ENCODE measurements around the gene BACE1.
A peak's percentile ranks its signal among the peaks of the same experiment; 100 is the strongest.
"Not testable (repeated sequence)": the region's sequence is repeated elsewhere in the genome, so short reads cannot be mapped to it uniquely, and the experiment has no call there.

BACE1 gene

DNA sequence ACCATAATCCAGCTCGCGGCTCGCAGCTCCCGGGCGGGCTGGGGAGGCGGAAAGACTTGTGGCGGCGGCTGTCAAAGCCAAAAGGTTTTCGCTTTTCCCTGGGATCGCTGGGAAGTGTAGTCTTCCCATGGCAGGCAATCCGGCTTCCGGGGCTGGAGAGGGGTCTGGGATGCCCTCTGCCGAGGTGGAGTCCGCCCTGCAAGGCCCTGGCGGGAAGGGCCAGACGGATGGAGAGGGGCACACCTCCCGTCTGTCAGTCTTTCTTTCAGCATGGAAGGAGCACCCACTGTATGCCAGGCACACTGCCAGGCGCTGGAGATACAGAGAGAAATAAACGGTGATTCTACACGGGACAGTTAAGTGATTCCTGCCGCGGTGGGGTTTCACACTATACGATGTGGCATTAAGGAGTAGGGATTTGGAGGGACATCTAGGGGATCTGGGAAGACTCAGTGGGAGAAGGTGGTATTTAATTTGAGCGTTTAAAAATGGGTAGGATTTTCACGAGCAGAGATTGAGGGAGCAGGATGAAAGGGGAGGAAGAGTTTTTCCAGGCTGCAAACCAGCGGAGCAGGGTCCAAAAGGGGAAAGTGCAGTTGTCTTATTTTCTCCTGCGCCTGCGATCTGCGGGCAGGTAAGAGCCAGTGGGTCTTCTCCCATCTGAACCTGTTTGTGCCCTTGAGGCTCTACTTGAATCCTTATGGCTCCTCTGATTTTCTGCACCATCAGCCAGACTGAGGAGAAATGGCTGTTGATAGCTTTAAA, at the start of gene BACE1:
Gene BACE1 (minus strand): TSS at position 60 of the 765 bp plus-strand sequence. CDS start 461 bp downstream, outside the sequence.
- DNase-seq: peak; percentile 85

DNA sequence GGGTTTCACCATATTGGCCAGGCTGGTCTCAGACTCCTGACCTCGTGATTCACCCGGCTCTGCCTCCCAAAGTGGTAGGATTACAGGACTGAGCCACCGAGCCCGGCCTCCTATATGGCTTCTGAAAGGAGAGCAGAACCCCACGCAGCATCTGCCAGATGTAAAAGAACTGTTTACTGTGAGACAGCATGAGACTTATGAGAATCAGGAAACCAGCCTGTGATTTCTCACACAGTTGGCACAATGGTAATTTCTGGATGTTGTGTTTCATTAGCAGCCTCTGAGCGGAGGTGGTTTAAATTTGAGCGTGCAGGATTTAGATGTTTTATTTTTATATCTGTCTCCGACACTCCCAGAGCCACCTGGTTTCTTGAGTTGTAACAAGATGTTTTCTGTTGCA, 45.4 kb upstream of the BACE1 start:
- DNase-seq: no peak

DNA sequence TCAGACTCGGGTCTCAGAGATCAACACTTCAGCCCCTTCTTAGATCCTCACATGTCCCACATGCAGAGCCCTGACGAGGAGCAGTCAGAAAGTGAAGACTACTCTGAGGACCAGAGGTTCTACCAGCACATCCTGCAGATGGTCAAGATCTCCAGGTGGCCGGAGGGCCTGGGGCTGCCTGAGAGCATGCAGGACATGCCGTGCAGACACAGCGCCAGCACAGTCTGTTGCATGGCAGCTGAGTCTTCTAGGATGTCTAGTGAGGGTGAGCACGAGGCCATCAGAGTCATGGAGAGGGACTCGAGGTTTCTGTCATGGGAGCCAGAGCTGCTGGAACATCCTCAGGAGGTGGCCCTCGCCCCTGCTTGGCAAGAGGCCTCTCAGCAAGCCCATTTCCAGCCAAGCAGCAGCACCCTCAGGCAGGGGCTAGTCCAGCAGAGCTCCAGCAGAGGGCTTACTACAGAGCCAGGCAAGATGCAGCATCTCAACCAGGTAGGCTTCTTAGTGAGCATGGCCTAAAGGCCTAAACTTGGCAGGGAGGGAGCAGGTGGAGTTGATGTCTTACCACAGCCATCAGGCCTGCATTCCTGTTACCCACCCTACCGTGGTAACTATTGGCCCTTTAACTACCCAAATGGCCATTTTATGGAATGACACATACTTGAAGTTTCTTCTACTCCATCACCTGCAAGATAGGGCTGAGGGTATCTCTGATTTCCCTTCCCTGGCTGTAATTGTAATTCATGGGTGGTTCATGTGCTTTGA, 40.3 kb upstream of the BACE1 start:
- DNase-seq: no peak

DNA sequence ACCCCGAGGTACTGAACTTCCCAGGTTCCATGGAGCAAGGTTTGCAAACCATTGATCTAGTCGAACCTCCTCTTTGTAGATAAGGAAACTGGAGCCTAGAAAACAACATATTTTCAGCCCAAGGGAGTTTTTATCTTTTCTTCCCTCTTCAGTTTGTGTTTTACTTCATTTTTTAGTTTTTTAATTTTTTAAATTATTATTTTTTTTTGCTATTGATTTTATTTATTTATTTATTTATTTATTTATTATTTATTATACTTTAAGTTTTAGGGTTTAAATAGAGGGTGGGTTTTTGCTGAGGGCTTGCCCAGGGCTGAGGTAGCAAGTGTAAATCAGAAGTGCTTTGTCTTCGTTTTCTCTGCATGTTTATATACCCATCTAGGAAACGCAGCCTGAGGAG, 38.5 kb upstream of the BACE1 start:
- DNase-seq: no peak

GRCh38 chr11:117345039-117345438, 29.0 kb upstream of the BACE1 start:
- no peak for DNase-seq

DNA sequence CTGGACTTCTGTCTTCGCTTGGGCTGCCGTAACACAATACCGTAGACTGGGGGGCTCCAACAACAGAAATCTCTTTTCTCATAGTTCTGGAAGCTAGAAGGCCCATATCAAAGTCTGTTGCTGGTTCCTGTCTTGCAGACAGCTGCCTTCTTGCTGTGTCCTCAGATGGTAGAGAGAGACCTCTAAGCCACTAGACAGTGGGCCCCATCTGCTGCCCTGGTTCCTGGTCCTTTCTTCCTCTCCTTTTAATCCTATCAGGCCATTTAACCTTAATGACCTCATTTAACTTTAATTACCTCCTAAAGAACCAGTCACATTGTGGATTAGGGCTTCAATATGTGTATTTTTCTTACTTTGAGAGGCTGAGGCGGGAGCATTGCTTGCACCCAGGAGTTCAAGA, 21.0 kb upstream of the BACE1 start:
- DNase-seq: no peak

GRCh38 chr11:117335399-117335798, 19.3 kb upstream of the BACE1 start:
- no peak for DNase-seq

DNA sequence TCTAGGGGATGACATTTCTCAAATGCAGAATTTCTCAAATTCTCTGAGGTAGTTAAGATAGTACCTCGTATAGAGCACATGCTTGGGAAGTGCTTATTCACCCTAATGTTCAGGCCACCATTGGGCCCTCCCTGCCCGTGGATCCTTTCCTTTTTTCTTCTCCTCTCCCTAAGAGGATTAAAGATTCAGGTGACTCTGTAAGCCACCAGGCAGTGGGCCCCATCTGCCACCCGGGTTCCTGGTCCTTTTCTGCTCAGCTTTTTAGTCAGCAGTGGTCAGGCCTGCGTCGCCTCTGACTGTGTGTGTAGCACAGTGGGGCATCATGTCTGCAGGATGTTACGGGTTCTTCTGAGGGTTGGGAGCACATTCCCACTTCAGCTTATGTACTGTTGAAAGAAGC, 18.8 kb upstream of the BACE1 start:
- no peak for DNase-seq

GRCh38 chr11:117333917-117334316, 17.9 kb upstream of the BACE1 start:
- DNase-seq: no peak

GRCh38 chr11:117332843-117333242, 16.8 kb upstream of the BACE1 start:
- DNase-seq: no peak

DNA sequence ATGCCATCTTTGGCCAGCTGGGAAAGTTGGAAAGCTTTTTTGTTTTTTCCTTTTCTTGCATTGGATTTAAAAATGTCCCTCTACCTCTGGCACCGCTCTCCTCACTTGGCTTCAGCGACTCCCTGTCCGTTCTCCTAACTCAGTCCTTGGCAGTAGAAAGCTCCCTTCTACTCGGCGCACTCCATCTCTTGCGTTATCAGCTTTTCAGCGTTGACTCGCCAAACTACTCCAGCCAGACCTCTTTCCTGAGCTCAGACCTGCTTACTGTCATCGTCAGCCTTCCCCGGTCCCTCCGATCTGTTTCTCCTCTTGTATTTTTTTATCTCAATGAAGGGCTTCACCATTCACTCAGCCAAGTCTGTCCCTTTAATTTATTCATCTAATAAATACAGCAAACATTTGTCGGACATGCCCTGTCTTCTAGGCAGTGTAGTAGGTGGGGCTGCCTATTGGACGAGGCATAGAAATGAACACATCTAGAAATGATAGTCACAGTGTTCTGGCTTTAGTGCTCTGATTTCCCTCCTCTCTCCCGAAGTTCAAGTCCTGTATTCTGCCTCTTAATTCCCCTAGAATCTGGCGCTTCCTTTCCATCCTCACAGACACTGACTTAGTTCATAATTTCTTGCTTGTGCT, 12.4 kb upstream of the BACE1 start:
- DNase-seq: no peak

DNA sequence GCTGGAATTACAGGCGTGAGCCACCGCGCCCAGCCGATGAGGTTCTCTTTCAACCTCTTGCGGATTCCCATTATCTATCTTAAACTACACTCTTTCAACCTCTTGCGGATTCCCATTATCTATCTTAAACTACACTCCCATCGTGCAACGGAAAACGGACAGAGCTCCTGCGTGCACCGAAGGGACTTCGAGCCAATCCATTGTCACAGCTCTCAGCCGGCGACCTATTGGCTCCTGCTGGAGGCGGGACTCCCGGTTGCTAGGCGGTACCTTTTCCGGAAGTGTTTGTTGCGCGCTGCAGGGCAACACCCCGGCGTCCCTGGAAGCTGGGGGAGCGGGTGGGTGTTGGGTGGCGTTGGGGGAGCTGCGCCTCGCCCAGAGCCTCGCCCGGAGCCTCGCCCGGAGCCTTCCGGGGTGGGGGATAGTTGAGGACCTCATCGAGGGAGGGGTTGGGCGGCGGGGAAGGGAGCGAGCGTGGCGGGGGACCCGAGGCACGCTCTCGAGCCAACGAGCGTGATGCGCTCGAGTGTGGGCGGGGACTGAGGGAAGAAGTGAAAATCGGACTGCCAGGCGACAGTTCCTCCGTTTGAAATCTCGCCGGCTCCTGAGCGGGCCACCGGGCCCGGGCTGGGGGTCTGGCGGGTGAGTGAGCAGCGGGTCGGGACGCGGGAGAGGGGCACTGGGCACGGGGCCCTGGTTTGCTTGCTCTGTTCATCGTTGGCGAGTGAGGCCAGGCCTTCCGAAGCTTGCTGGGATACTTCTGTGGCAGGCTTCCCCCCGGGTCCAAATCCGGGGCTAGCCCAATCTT, 11.7 kb upstream of the BACE1 start, which contains the start of gene CEP164:
Gene CEP164 (plus strand): TSS at position 288 of the 808 bp plus-strand sequence. CDS start 10,733 bp downstream, outside the sequence.
- peak; percentile 97 for DNase-seq

DNA sequence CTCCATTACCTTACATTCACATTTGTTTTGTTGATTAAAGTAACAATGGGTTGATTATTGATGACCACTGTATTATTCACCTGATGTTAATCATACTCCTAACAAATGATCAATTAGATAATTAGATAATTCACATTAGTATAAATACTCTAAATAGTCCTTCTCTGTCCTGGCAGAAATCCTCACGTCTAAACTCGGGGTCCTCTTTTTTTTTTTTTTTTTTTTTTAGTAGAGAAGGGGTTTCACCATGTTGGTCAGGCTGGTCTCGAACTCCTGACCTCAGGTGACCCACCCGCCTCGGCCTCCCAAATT, 11.2 kb upstream of the BACE1 start:
- not testable (repeated sequence) for DNase-seq

DNA sequence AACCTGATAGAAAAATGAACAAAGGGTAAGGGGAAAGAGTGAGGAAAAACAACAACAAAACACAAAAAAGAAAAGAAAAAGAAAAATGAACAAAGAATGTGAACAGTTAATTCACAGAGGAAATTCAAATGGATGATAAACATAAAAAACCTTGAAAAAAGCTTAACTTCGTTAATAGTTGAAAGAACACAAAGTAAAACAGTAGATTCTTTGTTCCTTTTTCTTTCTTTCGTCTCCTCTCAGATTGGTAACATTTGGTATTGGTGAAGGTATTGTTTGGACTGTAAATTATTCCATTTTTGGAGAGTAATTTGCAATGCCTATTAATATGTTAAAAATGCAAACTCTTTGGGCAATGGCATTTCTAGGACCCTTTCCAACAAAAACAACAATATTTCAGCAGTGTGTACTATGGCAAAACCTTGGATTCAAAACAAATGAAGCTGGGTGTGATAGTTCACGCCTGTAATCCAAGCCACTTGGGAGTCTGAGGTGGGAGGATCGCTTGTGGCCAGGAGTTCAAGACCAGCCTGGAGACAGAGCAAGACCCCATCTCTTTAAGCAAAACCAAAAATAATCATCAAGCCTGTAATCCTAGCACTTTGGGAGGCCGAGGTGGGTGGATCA, 3.3 kb upstream of the BACE1 start:
- DNase-seq: peak; percentile 20

DNA sequence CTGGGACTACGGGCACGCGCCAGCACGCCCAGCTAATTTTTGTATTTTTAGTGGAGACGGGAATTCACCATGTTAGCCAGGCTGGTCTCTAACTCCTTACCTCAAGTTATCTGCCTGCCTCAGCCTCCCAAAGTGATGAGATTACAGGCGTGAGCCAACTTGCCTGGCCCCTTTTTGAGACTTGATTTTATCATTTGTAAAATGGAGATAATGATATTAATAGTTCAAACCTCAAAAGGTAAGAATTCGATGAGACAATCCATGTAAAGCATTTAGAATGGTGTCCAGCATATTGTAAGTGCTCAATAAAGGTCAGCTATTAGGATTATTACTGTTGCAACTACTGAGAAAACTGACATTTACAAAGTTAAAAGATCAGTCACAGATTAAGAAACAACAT, 2.7 kb upstream of the BACE1 start:
- no peak for DNase-seq

GRCh38 chr11:117315285-117316196, 515 bp downstream of the BACE1 start:
- no peak for DNase-seq

GRCh38 chr11:117314840-117315239, 1.2 kb downstream of the BACE1 start:
- DNase-seq: no peak

DNA sequence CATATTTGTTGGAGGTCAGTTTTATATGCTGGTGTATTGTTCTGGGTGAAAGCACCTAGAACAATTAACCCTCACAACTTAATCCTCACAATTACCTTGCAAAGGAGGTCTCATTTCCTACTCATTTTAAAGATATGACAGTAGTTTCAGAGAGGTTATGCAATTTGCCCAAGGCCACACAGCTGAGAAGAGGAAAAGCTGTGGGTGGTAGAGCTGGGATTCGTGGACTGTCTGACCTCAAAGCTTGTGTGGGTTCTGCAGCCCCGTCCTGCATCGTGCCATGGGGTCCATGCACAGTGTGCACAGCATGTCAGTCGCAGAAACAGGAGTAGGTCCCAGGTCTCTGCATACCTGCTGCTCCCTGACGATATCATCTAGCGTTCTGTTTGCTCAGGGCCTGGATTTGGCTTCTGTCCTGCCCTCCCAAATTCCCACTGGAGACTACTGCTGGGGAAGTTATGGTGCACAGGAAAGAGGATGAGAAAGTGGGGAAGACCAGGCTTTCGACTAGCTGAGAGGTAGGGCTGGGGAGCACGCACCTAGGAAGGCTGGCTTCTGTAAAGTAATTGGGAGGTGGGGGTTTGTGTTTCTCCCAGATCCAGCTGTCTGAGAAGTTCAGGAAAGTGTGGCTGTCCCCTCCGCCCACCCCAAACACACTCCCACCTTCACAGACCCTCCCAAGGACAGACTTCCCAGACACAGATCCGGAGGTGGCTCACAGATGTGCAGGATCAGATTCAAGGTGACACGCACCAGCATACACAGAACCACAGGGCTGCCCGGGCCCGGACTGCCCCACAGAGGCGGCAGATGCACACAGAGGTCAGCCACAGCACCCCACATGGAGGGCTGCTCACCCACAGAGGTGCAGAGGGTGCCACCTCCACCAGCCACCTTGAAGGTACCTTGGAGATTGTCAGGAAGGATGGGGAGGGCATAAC, 2.0 kb downstream of the BACE1 start:
- DNase-seq: no peak

- no peak for DNase-seq
These were observed 3.0 kb downstream of the BACE1 start for GRCh38 chr11:117313091-117313490.

GRCh38 chr11:117309310-117309709, 6.7 kb downstream of the BACE1 start:
- DNase-seq: no peak
